Measurements from ENCODE around the gene IPO8. TPM values are rescaled to one million over a fixed set of nuclear protein-coding genes. Genes with fewer than 3 reads are reported as not detected.
A peak's percentile ranks its signal among the peaks of the same experiment; 100 is the strongest.

Gene IPO8
- total RNA-seq, 1 donor = 35.4 TPM

DNA sequence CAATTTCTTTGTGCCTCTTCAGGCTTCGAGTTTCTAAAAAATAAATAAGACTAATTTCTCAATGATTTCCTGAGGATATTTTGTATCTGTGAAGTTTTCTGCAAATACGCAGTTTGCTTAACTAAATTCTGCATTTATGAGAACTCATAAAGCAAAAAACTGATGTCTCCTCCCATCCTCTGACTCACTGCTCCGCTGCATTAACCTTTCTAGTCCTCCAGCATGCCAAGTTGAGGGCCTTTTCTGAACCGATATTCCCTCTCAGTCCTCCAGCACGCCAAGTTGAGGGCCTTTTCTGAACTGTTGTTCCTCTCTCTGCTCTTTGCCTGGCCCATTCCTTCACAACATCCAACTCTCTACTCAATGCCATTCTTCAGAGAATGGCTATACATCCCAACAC, 3.2 kb downstream of the IPO8 start:
- peak; percentile 71 for DNase-seq (ENCODE audit: low read depth)
- H3K4me3 ChIP-seq (ENCODE audit: low read depth, low read length) = peak overlapping the region; percentile 5
- no peak for TF ChIP-seq CTCF (IDR thresholded peaks at IDR 0.05; ENCODE audit: insufficient read depth, low read depth, low read length)

DNA sequence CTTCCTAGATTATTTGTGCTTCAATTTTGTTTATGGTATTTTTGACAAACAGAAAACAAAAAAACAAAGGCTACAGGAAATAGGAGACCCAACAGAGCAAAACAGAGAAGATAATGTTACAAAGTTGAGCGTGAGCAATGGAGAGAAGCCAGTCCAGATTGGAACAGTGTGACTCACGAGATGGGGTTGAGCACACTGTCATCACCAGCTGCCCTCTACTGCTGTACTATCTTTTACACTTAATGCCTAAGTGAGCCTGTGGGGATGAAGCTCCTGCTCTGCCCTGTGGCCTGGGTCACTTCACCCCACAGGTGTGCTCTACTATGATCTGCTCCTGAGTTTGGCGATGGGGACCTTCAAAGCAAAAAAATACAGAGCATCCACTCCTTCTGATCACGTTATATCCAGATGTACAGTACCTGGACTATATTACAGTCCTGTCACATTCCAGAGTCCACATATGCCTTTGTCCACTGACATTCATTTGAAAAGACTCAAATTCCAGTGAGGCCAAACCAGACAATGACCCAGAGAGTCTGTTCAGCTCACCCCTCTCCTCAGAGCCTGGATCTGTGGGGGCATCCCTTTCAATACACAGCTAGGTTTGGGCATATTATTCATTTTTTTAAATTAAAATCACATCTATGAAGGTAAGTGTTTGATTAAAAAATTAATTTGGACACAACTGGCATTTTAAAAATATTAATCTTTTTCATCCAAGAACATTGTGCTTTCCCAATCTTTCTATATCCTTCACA, 4.4 kb downstream of the IPO8 start:
- TF ChIP-seq CTCF (IDR thresholded peaks at IDR 0.05; ENCODE audit: insufficient read depth, low read depth, low read length) = no peak
- peak; percentile 84 for DNase-seq (ENCODE audit: low read depth)
- no peak overlapping the region for H3K4me3 ChIP-seq (ENCODE audit: low read depth, low read length)

GRCh38 chr12:30687265-30687986, 8.2 kb downstream of the IPO8 start:
- peak; percentile 24 for DNase-seq (ENCODE audit: low read depth)
- no peak overlapping the region for H3K4me3 ChIP-seq (ENCODE audit: low read depth, low read length)
- no peak for TF ChIP-seq CTCF (IDR thresholded peaks at IDR 0.05; ENCODE audit: insufficient read depth, low read depth, low read length)

- DNase-seq (ENCODE audit: low read depth) = no peak
- TF ChIP-seq CTCF (IDR thresholded peaks at IDR 0.05; ENCODE audit: insufficient read depth, low read depth, low read length) = no peak
- no peak overlapping the region for H3K4me3 ChIP-seq (ENCODE audit: low read depth, low read length)
Measured at GRCh38 chr12:30679241-30679640, 16.4 kb downstream of the IPO8 start.

GRCh38 chr12:30678221-30678620, 17.4 kb downstream of the IPO8 start:
- no peak overlapping the region for H3K4me3 ChIP-seq (ENCODE audit: low read depth, low read length)
- TF ChIP-seq CTCF (IDR thresholded peaks at IDR 0.05; ENCODE audit: insufficient read depth, low read depth, low read length) = no peak
- DNase-seq (ENCODE audit: low read depth) = no peak

DNA sequence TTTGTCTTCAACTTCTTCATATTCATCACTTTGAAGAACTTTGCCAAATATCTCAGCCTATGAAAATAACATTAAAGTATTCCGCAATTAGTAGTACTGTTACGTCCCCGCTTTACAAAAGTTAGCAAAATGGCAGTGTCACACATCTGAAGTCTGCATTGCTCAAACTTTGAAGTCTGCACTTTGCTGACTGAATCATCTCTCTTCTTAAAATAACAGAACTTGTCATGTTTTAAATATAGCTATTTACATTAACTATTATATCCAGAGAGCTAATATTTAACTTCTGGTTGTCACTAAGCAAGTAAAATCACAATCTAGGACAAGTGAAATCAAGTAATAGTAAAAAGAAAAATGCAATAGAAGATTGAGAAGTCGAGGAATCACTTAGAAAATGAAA, 34.5 kb downstream of the IPO8 start:
- H3K4me3 ChIP-seq (ENCODE audit: low read depth, low read length) = no peak overlapping the region
- no peak for TF ChIP-seq CTCF (IDR thresholded peaks at IDR 0.05; ENCODE audit: insufficient read depth, low read depth, low read length)
- DNase-seq (ENCODE audit: low read depth) = no peak

Measured in fibroblast of villous mesenchyme (primary cell).